Islet of Langerhans (tissue), 1 donor: ENCODE results near the gene ZNF100.
"Not testable (repeated sequence)": the region's sequence is repeated elsewhere in the genome, so short reads cannot be mapped to it uniquely, and the experiment has no call there.

ENCODE experiments used
- FAIRE-seq: peaks from one replicate; lab custom pipeline; 2011; peaks lifted over from hg19 to GRCh38; lab: Jason Lieb, UNC

ZNF100 gene

DNA sequence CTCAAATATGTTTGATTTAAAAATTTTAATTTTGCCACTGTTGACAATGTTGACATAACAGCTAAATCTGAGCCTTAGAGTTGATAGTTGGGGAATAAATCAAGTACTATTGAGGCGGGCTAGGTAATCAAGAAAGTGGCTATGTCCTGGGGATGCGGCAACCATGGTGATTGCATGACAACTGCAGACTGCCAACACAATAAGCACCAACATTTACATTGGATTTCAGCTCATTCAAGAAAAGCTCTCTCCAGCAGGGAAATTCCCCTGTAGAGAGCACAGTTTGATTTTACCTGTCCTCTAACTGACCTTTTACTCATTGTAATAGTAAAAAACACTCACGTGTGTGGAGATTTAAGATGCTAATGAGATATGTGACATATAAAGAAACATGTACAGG lies 63.1 kb downstream of the ZNF100 start:
- no peak for FAIRE-seq

DNA sequence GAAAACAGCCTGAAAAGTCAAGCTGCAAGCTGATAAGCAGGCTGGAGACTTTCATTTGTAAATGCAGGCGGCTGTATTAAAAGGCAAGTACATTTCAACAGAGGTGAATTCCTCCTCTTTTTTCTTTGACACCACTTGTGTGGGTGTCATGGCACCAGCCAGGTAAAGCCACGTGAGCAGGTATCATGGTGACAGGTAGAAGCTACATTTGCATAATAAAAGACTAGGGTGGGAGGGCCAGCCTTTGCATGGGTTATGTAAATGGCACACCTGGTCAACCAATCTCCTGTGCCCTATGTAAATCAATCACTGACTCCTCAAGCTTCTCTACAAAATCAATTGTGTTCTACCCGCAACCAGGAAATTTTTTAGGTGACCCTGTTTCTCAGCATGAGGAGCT lies 68.2 kb downstream of the ZNF100 start:
- no peak for FAIRE-seq

DNA sequence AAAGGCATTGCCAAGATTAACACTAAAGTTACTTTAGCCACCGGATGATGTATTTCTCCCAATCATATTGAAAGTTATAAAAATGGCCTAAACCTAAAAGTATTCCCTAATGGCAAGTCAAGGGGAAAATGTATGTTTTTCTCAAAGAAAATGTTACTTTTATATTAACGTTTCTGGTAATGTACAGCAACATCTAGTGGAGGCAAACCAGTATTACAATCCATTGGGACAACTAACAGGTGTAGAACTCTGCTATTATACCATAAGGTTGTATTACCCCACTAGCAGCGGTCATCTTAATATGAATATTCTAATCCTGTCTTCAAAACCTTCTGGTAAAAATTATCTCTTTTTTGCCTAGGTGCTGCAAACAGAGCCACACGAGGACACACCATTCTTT lies 69.2 kb downstream of the ZNF100 start:
- FAIRE-seq: peak; percentile 99

DNA sequence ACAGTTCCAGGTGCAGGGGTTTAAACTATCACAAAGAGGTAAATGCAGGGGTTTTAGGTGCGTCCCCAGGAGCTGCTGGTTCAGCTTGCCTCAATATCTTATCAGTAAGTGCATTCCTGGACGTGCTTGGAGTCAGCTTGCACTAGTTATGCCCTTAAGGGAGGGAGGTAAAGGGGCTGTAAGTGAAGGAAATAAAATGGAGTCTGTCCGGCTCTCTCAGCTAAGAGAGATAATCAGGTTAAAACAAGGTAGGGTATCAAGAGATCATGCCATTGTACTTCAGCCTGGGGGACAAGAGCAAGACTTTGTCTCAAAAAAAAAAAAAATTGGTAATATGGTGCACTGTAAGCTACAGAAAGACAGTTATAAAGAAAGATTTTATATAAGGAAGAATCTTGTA lies 69.7 kb downstream of the ZNF100 start:
- no peak for FAIRE-seq

DNA sequence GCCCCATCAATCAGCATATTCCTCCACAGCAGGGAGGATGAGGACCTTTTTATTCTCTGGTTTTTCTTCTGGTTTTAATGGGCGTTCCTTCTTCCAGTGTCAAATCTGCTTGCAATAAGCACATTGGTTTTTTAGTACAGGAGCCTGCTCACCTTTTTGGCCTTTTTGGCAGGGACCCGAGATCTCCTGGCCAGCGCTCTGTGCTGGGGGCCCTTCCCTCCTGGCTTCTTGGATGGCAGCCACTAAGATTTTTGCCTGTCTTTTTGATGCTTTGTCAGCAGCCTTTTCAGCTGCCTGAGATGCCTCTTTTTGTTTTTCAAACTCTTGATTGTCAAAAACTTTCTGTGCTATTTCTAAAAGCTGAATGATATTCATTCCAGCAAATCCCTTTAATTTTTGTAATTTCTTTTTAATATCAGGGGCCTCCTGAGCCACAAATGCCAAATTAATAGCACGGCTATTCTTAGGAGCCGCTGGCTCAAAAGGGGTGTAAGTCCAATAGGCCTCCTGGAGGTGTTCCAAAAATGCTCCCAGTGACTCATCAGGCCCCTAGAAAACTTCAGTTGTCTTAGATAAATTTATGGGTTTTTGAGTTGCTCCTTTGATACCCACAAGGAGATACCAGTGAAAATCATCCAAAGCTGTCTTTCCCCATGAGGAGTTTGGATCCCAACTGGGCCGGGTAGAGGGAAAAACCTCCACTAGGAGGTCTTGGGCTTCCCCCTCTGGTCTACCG lies 73.0 kb downstream of the ZNF100 start:
- no peak for FAIRE-seq

DNA sequence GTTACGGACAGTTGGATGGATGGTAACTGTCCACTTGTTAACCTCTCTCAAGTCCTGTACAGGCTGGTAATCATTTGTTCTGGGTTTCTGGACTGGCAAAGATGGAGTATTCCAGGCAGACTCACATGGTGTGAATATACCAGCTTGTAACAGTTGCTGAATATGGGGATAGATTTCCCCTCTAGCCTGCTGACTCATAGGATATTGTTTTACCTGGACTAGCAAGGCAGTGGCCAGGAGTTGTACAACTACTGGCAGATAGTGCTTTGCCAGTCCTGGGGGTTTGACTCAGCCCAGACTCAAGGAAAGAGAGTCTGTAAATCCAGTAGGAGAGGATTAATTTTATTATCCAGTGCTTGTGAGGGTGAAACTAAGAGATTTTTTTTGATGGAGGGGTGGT lies 74.0 kb downstream of the ZNF100 start:
- no peak for FAIRE-seq

DNA sequence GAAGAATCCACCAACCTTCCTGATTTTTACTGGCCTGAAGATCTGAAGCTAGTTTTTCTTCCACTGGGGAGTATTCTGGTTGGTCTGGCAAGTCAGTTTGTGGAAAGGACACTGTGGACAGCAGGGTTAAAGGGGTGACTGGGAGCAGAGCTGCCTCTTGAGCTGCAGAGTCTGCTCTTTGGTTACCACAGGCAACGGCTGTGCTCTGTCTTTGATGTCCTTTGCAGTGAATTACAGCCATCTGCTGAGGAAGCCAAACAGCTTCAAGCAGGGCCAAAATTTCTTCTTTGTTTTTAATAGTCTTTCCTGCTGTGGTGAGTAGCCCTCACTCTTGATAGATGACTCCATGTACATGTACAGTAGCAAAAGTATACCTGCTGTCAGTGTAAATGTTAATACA lies 75.7 kb downstream of the ZNF100 start:
- no peak for FAIRE-seq

DNA sequence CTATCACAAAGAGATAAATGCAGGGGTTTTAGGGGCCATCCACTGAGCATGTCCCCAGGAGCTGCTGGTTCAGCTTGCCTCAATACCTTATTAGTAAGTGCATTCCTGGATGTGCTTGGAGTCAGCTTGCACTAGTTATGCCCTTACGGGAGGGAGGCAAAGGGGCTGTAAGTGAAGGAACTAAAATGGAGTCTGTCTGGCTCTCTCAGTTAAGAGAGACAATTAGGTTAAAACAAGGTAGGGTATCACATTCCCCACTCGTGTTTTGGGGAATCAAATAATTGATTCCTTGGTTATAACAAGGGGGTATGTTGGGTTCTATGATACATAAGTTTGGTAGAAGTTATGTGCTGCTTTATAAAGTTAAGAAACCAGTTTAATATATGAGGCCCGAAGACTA lies 78.9 kb downstream of the ZNF100 start:
- FAIRE-seq: no peak

DNA sequence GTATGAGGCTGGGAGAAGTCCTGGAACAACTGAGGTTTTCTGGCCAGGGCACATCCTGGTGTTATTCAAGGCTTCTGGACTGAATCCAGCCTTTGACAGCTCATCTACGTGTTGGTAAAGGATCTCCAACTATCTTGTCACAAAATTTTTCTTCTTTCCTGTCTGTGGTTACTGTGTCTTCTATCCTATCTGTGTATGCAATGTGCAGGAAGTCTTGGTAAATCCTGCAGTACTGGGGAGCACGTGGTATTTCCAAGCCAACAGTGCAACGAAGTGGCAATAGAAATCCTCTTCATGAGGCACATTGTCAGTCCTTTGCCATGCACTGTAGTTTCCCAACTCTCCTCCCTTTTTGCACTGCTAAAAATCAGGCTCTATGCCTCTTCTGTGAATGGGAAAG lies 86.7 kb downstream of the ZNF100 start:
- no peak for FAIRE-seq

DNA sequence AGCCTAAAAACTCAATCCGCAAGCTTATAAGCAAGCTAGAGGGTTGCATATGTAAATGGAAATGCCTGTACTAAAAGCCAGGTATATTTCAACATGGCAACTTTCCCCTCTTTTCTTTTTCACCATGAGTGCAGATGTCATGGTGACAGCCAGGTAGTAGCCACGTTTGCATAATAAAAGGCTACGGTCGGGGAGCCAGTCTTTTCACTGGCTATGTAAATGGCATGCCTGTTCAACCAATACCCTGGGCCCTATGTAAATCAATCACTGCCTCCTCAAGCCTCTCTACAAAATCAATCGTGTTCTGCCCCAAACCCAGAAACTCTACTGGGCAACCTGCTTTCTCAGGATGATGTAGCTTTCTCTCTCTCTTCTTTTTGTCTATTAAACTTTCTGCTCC lies 87.4 kb downstream of the ZNF100 start:
- no peak for FAIRE-seq

DNA sequence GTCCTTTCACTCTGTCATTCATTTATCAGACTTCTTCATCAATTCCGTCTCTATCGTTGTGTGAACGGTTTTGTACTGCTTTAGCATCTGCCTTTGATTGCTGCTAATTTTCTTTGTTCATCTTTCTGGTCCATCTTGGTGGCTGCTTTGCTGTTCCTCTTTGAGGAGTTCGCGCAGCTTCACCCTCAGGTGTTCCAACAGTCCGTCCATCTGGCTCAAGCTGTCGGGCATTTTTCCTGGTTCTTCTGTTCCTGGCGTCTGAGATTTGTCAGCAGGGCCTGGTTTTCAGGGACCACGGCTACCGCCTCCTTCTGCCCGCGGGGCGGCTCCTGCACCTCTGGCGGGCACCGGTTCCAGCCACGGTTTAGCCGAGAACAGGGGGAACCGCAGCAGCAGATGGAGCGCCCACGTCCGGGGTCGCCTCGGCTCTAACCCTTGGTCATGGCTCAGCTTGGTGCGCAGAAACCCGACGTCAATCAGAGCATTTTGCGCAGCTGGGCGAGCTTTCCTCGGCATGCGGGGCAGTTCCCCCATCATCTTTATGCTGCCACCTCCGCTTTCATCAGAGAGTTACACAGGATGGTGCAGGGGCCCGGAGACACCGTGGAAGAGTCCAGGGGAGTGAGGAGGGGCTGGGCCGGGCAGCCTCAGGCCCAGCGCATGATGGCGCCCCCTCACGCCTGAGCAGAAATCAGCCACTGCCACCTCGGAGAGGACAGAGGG lies 89.5 kb downstream of the ZNF100 start:
- FAIRE-seq: no peak

DNA sequence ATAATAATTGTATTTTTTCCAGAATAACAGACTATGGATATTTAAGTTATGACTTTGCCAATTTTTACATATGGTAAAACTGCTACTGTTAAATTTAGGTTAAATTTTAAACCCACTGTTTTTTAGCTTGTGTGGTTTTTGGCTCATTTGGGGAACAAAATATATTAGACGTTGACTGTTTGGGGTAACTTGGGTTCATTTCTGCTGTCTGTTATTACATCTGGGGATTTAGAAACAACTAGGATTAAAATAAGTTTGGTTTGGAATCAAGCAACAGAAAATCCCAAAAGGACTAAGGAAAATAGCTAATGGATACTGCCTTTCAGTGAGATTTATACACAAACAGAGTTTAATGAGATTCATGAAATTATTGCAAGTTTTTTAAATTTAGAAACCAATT lies 92.9 kb downstream of the ZNF100 start:
- FAIRE-seq: no peak

DNA sequence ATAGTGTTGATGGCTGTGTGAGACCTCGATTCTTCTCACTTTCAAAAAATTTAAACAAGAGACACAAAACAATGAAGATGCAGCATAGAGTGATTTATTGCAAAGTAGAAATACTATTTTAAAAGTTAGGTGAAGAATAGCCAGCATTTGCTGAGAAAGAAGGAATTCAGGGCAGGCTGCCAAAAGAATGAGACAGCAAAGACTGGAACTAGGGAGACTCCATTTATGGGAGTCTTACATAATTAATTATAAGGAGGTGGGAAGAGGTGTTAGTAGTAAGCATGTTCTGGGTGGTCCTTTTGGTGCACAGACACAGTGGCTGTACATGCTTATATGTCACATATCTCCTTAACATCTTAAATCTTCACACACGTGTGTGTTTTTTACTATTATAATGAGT lies 93.9 kb downstream of the ZNF100 start:
- FAIRE-seq: not testable (repeated sequence)
